ENCODE data around the gene SYNPR.

Gene SYNPR

GRCh38 chr3:63528325-63529000, 250.4 kb downstream of the SYNPR start:
- no peak for FAIRE-seq
- DNase-seq (ENCODE audit: low spot score), result no peak

DNA sequence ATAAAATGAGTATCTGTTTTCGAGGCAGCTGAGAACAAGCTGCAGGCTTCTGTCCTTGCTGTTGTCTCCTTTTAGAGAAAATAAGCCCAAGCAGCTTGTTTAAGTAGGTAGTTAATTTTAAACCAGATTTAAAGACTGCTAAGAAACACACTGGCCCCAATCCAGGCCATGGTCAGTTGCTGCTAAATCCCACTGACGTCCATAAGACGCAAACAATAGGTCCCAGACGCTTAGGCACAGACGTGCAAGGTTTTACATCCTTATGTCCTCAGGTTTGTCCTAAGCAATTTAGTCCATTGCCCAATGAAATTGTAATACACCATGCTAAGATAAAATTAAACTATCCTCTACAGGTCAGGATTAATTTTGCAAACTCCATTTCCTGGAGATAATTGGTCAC, 254.4 kb downstream of the SYNPR start:
- no peak for DNase-seq (ENCODE audit: low spot score)
- FAIRE-seq, result no peak

DNA sequence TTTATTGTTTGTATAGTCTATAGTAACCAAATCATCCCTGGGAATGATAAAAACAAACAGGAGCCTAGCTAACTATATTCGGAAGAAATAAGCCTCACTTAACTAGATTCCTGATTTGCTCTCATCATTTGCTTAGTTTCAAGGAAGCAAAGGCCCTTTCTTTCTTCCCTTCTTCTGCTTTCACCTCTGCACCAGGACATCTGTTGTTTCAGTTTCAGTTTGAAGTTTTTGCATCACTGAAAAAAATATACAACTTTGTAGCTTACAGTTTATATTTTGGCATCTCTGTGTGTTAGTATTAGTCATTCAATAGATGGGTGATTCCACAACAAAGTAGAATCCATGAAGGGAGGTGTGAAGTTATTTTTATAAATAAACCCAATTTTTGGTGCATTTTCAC, 260.8 kb downstream of the SYNPR start:
- FAIRE-seq (no peak), DNase-seq (ENCODE audit: low spot score) (no peak)

- DNase-seq (ENCODE audit: low spot score), result no peak
- no peak for FAIRE-seq
Measured at GRCh38 chr3:63555767-63556166, 277.7 kb downstream of the SYNPR start.

GRCh38 chr3:63556401-63556800, 278.3 kb downstream of the SYNPR start:
- DNase-seq (ENCODE audit: low spot score), result no peak
- no peak for FAIRE-seq

GRCh38 chr3:63557912-63558311, 279.8 kb downstream of the SYNPR start:
- DNase-seq (ENCODE audit: low spot score), result no peak
- no peak for FAIRE-seq

- DNase-seq (ENCODE audit: low spot score) (no peak), FAIRE-seq (no peak)
Measured at GRCh38 chr3:63559884-63560283, 281.8 kb downstream of the SYNPR start.

GRCh38 chr3:63561879-63562278, 283.8 kb downstream of the SYNPR start:
- DNase-seq (ENCODE audit: low spot score) (no peak), FAIRE-seq (no peak)

- no peak for FAIRE-seq
- DNase-seq (ENCODE audit: low spot score), result no peak
Measured at GRCh38 chr3:63562323-63562722, 284.2 kb downstream of the SYNPR start.

GRCh38 chr3:63563572-63563971, 285.5 kb downstream of the SYNPR start:
- DNase-seq (ENCODE audit: low spot score) (no peak), FAIRE-seq (no peak)

- DNase-seq (ENCODE audit: low spot score) (no peak), FAIRE-seq (no peak)
Measured at GRCh38 chr3:63565220-63565619, 287.1 kb downstream of the SYNPR start.

DNA sequence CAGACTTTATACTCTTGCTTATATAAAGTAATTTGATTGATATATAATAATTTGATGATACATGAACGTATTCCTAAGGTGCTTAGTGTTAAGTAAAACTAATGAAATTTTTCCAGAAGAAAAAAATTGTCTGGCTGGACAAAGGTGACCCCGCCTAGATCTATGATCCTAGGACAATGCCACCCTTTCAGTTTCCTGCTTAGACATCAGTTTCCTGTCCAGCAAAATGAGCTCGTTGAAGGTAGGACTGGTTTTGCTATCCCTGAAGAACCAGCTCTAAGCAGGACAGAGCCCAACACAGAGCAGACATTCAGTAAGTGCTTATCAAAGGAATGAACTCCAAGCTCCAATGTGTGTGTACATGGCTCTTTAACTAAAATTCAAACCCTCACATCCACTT, 293.6 kb downstream of the SYNPR start:
- DNase-seq (ENCODE audit: low spot score) (no peak), FAIRE-seq (no peak)

DNA sequence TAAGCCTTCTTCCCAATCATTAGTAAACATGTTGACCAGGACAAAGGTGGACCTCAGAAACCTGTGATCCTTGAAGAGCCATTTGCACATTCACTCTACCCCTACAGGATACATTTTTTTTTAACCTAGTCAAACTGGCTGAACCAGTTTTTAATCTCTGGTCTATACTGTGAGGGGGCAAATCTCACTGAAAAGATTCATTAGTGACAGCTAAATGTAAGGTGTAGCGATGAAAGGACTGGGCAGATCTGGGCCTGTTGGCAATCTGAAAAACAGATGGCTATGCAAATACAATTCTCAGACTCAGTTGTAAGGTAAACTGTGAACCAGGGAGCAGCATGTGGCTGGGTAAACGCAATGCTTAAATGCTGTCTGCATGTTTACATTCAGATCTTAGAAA, 298.7 kb downstream of the SYNPR start:
- no peak for FAIRE-seq
- no peak for DNase-seq (ENCODE audit: low spot score)

GRCh38 chr3:63578858-63579257, 300.8 kb downstream of the SYNPR start:
- FAIRE-seq, result no peak
- no peak for DNase-seq (ENCODE audit: low spot score)

GRCh38 chr3:63580151-63580550, 302.0 kb downstream of the SYNPR start:
- FAIRE-seq, result no peak
- no peak for DNase-seq (ENCODE audit: low spot score)

DNA sequence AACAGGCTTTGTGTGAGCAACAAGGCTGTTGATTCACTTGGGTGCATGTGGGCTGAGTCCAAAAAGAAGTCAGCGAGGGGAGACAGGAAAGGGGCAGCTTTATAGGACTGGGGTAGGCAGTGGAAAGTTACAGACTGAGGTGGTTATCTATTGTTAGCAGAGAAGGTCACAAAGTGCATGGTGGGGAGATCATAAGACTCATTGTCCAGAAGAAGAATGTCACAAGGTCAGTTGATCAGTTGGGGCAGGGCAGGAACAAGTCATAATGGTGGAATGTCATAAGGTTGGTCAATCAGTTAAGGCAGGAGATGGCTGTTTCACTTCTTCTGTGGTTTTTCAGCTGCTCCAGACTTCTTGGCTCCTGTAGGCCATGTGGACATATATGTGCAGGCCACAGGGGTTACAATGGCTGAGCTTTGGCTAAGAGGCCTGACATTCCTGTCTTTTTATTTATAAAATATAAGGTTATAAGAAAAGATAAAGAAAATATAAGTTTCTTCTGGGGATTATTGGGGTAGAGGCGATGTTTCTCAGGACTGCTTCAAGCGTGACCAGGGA, 304.9 kb downstream of the SYNPR start:
- FAIRE-seq (peak; percentile 57), DNase-seq (ENCODE audit: low spot score) (peak; percentile 44)

GRCh38 chr3:63584681-63585080, 306.6 kb downstream of the SYNPR start:
- FAIRE-seq, result no peak
- no peak for DNase-seq (ENCODE audit: low spot score)

GRCh38 chr3:63585927-63586326, 307.8 kb downstream of the SYNPR start:
- no peak for DNase-seq (ENCODE audit: low spot score)
- FAIRE-seq, result no peak

GRCh38 chr3:63588895-63589294, 310.8 kb downstream of the SYNPR start:
- FAIRE-seq, result no peak
- no peak for DNase-seq (ENCODE audit: low spot score)

DNA sequence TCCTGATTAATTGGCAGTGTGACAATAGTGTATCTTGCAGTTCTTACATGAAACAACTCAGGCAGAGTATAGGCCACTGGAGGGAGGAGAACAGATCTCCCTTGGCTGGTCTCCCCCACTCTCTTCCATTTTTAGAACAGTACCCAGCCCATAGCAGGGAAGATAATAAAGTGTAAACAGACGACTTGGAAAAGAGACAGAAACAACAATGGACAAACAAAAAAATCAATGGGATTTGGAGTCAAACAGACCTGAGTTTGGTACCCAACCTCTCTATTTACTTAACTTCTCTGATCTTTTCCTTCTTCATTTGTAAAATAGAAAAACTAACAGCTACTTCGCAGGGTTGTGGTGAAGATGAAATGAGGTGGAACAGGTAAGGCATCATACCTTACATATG, 315.7 kb downstream of the SYNPR start:
- DNase-seq (ENCODE audit: low spot score) (no peak), FAIRE-seq (no peak)

GRCh38 chr3:63595221-63595620, 317.1 kb downstream of the SYNPR start:
- FAIRE-seq (no peak), DNase-seq (ENCODE audit: low spot score) (no peak)

GRCh38 chr3:63597019-63597418, 318.9 kb downstream of the SYNPR start:
- FAIRE-seq, result no peak
- no peak for DNase-seq (ENCODE audit: low spot score)

DNA sequence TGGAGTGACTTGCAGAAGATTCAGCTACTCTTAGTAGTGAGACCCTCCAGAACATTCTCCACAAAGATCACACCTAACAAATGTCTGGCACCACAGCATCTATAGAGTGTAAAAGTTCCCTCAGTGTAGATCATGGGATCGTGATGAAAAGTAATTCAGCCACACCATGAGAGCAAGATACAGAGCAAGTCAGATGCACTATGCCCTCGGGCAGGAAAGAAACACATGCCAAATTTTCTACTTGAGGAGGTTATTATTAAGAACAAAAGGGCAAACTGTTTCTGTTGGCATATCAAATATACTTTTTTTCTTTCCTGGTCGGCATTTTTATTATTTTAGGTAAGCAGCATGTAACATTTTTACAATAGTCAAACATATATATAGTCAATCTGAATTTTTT, 329.6 kb downstream of the SYNPR start:
- FAIRE-seq (no peak), DNase-seq (ENCODE audit: low spot score) (no peak)

GRCh38 chr3:63609408-63609807, 331.3 kb downstream of the SYNPR start:
- FAIRE-seq (no peak), DNase-seq (ENCODE audit: low spot score) (no peak)
